MCF 10A (cell line): ENCODE measurements around the gene ADPRH. TPM values are rescaled to one million over a fixed set of nuclear protein-coding genes. Genes with fewer than 3 reads are reported as not detected.
"Not testable (repeated sequence)": the region's sequence is repeated elsewhere in the genome, so short reads cannot be mapped to it uniquely, and the experiment has no call there.

ENCODE experiments used
- BruUV-seq: library from RNA; stranded (reverse); fragments of 400-500 nt; replicated peaks from 2 replicates; lab custom pipeline; 2021; lab: Mats Ljungman, UMichigan
- CTCF ChIA-PET: fragments of 300-600 bp; sonication (Branson Sonifier 250); formaldehyde crosslinking; extraction: SDS; loops from one replicate; lab custom pipeline; 2021; ENCODE audit warnings: antibody characterized with exemption, inconsistent platforms; lab: Yijun Ruan, JAX
- POLR2A ChIA-PET: fragments of 300-600, 350-650 bp; sonication (Branson Sonifier 250); formaldehyde crosslinking; extraction: SDS; loops from one replicate; lab custom pipeline; 2020; ENCODE audit warnings: antibody characterized with exemption, inconsistent platforms; lab: Yijun Ruan, JAX
- DNase-seq: peaks from one replicate; pipeline ENCODE4 v3.0.0-alpha.2; 2018; ENCODE audit not compliant: unreplicated experiment
- H3K27ac Mint-ChIP-seq: one replicate; pipeline ENCODE4 v1.8.0; 2022; ENCODE audit warnings: mild to moderate bottlenecking, low read depth, mixed read lengths; ENCODE audit not compliant: unreplicated experiment
- H3K27me3 Mint-ChIP-seq: one replicate; pipeline ENCODE4 v1.8.0; 2022; ENCODE audit warnings: mixed read lengths; ENCODE audit not compliant: insufficient read depth, unreplicated experiment
- H3K36me3 Mint-ChIP-seq: one replicate; pipeline ENCODE4 v1.8.0; 2022; ENCODE audit warnings: mild to moderate bottlenecking, moderate library complexity, mixed read lengths; ENCODE audit not compliant: insufficient read depth, unreplicated experiment
- H3K4me1 Mint-ChIP-seq: one replicate; pipeline ENCODE4 v1.8.0; 2022; ENCODE audit warnings: mixed read lengths; ENCODE audit not compliant: insufficient read depth, unreplicated experiment
- H3K4me3 Mint-ChIP-seq: one replicate; pipeline ENCODE4 v1.8.0; 2022; ENCODE audit warnings: mild to moderate bottlenecking, moderate library complexity, mixed read lengths; ENCODE audit not compliant: unreplicated experiment
- H3K9me3 Mint-ChIP-seq: one replicate; pipeline ENCODE4 v1.8.0; 2022; ENCODE audit warnings: mixed read lengths; ENCODE audit not compliant: unreplicated experiment
- CTCF ChIP-seq: fragments of 200-600 bp; IDR thresholded peaks from one replicate; pipeline ENCODE4 v1.8.0; 2022; ENCODE audit warnings: antibody characterized with exemption, mild to moderate bottlenecking; ENCODE audit not compliant: unreplicated experiment
- intact Hi-C: fragments of 100-400 bp; cut with micrococcal nuclease; formaldehyde crosslinking; loops from 2 replicates; pipeline ENCODE4 v1.14.1; 2022
- total RNA-seq: library from RNA; stranded (reverse); gene quantifications from 2 replicates; pipeline ENCODE4 v1.2.3, GENCODE V29; 2022

The ADPRH gene
- total RNA-seq, 1 experiment from 2014 or later: not detected

- POLR2A ChIA-PET: interaction anchor here (0.5 kb wide), 1 partner anchor 143 kb away, joined by 5 read pairs; no protein-coding TSS in a partner anchor
- Mint-ChIP-seq H3K4me3 (no peak overlapping the region), H3K9me3 (no peaks in the 10 kb centered on the region), H3K4me1 (no peaks in the 10 kb centered on the region), H3K27ac (no peak overlapping the region), H3K36me3 (no peaks in the 10 kb centered on the region), H3K27me3 (peaks cover 13% of the 10 kb centered on the region)
- TF ChIP-seq CTCF: no peak
- BruUV-seq: no TSS peak
- intact Hi-C loops: no loop called here
- CTCF ChIA-PET: no interaction called here
- no peak for DNase-seq
Observed at GRCh38 chr3:119562307-119562961, 16.9 kb upstream of the ADPRH start.

GRCh38 chr3:119563334-119563733 is 16.0 kb upstream of the ADPRH start:
- H3K4me1 Mint-ChIP-seq, BruUV-seq, POLR2A ChIA-PET: not testable (repeated sequence)

GRCh38 chr3:119569156-119569555 is 10.1 kb upstream of the ADPRH start:
- Mint-ChIP-seq H3K9me3 (no peaks in the 10 kb centered on the region), H3K27ac (no peak overlapping the region), H3K36me3 (no peaks in the 10 kb centered on the region), H3K4me1 (peaks cover 5% of the 10 kb centered on the region), H3K4me3 (no peak overlapping the region), H3K27me3 (peaks cover 35% of the 10 kb centered on the region)
- DNase-seq: no peak
- intact Hi-C loops: no loop called here
- ChIA-PET CTCF (no interaction called here), POLR2A (no interaction called here)
- no peak for TF ChIP-seq CTCF
- BruUV-seq: no TSS peak

More at GRCh38 chr3:119563334-119563733, 16.0 kb upstream of the ADPRH start:
- H3K36me3 Mint-ChIP-seq, H3K4me3 Mint-ChIP-seq, H3K27ac Mint-ChIP-seq, CTCF ChIA-PET, H3K9me3 Mint-ChIP-seq, intact Hi-C loops, DNase-seq: not testable (repeated sequence)
- H3K27me3 Mint-ChIP-seq: peaks cover 22% of the 10 kb centered on the region

GRCh38 chr3:119570229-119570628 is 9.1 kb upstream of the ADPRH start:
- Mint-ChIP-seq H3K9me3 (no peaks in the 10 kb centered on the region), H3K4me3 (no peak overlapping the region), H3K27ac (no peak overlapping the region), H3K36me3 (no peaks in the 10 kb centered on the region), H3K27me3 (peaks cover 35% of the 10 kb centered on the region), H3K4me1 (peaks cover 5% of the 10 kb centered on the region)
- no TSS peak for BruUV-seq
- no peak for DNase-seq
- TF ChIP-seq CTCF: no peak
- ChIA-PET CTCF (no interaction called here), POLR2A (no interaction called here)
- intact Hi-C loops: no loop called here
